HG03460 (cell line): Measurements from ENCODE around the gene MRPL24.

Experiments used
- ATAC-seq: cut with Tn5 transposase; IDR thresholded peaks from one replicate; pipeline ENCODE4 v1.9.1; 2021; ENCODE audit not compliant: unreplicated experiment

Gene MRPL24

DNA sequence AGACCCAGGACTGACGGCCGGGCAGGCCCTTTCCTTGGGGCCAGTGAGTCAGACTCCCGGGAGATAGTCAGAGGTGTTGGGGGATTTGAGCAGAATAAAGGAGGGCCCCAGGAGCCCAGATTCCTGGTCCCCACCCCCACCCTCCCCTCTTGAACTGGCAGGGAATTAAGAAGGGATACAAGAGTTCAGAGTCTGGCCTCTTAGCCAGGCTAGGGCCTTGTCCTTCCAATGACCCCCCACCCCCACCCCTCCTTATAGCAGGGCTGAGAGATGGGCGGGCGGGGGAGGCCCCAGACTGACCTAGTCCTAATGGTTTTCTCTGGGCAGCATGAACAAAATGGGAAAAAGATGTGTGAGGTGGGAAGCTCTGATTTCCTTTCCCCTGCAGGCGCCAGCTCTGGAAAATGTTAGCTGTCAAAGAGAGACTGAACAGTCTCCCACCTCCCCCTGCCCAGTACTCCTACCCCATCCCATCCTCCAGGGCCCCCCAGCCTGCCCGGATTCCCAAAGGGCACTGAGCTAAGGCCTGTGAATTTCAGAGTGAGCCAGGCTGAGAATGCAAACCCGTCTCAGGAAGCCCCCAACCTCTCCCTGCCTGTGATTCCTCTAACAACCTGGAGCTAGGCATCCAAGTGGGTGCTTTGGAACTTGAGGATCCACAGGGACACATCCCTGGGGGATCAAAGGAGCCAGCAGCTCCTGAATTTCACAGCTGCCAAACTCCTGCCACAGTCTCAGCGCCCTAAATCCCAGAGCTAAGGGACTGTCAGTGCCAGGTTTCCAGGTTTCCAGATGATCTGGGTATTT lies 29.7 kb downstream of the MRPL24 start:
- no peak for ATAC-seq

DNA sequence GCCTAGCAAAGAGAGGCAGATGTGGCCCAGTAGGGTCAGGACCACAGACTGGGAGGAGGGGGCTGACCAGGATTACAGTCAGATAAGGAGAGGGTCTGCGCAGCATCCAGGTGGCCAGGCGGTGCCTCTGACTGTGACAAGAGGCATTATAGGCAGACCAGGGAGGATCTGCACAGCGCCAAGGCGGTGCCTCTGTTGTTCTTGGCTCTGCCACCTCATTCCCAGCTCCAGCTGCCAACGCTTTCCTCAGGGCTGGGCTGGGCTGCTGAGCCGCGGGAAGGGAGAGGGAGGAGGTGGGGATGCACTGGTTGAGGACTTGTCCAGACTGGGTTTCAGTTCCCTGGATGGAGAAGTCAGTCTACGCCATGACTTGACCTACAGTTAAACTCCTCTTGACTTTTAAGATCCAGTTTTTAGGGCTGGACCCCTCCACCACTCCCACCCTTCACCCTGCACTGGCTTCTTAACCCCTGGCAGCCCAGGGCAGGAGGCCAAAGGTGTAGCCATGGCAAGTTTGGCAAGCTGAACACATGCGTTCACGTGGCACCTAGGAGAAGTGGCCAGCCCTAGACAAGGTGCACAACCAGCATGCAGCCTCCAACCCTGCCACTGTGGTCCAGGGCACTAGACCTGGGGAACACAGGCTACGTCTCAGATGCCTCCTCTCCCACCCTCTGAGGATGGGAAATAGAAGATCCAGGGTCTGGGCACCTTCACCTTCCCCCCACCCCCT lies 31.0 kb downstream of the MRPL24 start:
- no peak for ATAC-seq

DNA sequence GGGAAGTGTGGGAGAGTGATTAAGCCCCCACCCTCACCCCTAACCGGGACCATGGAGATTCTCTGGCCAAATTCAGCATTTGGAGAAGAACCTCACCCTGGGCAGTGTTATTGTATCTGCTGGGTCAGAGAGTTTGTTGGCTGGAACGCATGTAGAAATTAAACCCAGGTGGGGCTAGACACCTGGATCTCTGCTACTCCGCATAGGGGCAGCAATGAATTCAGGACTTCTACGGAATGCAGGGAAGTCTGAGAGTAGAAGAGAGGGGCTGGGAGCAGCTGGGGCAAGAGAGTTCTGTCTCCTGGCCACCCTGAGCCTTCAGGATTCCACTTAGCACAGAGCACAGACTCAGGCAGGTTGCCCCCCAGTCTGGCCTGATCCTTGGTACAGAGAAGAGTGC lies 31.9 kb downstream of the MRPL24 start:
- ATAC-seq: no peak

DNA sequence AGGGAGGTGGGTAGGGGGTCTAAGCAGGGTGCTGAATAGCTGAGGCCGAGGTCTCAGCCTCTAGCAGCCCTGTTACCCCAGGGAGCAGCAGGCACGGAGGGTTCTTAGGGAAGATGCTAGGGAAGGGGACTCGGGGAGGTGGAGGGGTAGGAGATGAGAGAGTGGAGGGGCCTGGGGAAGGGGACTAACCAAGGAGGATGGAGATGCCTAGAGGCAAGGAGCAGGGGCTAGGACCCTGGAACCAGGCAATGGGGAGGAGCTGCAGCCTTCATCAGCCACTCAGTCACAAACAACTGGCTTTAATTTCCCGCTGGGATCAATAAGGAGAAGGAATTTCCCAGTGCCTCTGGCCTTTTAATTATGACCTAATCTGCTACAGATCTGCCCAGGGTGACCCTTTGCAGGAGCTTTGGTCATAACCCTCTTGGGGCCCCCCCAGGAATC lies 32.6 kb downstream of the MRPL24 start:
- ATAC-seq: no peak

DNA sequence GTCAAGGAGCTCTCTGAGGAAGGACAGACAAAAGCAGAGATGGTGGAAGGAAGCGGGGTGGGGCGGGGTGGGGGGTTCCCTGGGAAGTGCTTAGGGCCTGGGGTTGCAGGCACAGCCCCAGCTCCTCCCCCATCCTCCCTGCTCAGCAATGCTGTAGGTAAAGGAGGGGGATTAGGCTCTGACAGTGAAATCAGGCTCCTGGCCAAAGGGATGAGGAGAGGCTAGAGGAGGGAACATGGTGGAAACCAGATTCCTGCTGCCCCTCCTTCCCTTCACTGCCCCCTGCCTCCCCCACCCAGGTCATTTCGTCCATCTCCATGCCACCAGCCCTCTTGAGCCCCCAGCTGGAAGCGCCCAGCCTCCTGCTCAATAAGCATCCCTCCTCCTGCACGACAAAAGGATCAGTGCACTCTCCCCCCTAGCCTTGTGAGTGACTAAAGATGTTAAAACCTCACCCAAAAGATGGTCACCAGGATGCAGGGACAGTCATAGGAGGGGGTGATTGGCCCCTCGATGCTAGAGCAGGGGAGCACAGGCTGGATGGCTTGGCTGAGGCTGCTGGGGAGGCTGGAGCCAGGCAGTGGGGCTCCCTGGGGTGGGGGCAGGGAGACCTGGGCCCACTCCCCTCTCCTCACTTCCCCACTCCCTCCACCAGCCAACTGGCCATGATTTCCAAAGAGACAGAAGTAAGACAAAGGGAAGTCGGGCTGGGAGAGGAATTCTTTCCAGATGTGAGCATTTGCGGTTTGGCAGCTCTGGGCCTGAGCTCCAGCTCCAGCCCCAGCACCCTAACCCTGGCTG lies 33.3 kb downstream of the MRPL24 start:
- ATAC-seq: no peak

DNA sequence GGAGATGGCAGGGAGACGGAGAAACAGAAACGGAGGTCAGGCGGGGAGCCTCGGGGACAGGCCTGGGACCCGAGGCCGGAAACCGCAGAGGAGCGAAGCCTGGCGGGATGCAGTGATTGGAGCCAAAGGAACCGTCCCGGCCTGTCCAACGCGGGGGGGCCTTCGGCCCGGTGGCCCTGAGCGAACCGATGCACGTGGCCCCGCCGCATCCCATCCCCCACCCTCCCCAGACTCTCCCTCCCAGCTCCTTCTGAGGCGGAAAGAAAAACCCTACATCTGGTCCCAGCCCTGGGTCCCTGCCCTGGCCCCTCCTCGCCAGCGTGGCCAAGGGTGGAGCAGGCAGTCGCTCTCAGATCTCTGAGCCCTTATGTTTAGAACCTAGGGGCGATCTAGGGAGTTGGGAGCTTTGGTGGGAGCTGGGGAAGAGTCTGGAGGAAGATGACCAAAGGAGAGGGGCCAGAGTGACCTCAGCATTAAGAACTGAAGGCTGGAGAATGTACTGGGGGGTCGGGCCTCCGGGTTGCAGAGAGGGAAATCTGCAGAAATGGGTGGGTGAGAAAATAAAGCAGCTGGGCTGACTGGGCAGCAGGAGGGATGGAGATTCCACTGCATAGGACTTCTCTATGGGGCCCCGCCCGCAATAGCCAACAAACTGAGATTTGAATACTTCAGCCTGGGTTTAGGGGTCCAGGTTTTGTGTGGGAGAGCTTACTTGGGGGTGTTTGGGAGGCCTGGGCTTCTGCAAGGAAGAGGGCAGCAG lies 34.1 kb downstream of the MRPL24 start:
- no peak for ATAC-seq

DNA sequence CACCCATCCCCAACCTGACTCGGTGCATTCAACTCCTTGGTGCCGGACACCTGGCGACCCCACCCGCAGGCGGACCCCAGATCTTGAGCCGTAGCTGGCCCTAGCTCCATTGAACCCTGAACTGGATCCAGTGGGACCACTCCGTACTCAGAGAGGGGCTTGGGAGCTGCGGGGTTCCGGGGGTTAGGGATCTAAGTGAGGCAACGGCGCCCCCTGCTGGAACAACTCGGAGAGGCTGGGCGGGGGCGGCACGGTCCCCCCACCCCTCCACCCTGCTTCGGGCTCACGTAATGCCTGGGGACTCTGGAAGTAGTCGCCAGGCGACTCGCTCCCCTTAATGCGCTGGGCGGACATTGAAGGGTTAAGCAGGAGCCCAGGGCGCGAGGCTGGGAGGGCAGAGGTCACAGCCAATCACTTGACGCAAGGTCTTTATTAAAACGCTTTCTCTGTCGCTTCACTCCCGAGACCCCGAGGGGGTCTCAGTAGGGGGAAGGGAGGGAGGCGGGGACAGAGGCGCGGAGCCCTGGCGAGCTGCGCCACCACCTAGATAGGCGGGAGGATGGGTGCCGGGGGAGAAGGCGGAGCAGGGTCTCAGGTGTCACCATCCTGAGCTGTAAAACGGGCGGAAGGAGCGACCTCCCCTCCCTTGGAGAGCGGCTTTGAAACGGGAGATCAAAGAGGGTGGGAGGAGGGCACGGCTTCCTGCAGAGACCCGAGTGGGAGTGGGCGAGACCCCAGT lies 34.8 kb downstream of the MRPL24 start:
- ATAC-seq: no peak

DNA sequence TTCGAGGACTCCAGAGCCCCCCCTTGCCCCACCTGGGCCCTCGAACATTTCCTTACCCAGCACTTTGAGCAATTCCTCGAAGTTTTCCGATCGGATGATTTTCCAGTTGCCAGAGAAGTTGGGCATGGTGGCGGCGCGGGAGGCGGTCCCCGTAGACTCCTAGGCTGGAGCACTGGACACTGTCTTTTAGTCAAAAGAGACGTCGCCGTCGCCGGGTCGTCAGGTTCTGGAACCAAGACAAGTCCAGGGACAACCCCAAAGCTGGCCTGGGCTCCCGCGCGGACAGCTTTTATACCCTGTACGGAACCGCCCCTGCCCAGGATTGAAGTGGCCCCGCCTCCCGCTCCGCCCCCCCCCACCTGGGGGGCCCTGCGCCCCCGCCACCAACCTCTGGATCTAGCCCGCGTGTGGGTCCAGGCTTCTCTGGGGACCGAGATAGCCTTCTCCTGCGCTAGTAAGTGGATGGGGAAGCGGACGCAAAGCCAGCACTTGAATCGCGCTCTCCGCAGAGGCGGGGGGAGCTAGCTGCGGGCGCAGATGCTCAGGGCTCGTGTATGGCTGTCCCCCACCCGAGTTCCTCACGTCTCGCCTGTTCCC lies 35.5 kb downstream of the MRPL24 start, which contains the start of gene CRABP2:
Gene CRABP2 (minus strand): TSS at position 263 of the 597 bp plus-strand sequence. CDS start 137 bp downstream, at position 126.
- ATAC-seq: no peak

DNA sequence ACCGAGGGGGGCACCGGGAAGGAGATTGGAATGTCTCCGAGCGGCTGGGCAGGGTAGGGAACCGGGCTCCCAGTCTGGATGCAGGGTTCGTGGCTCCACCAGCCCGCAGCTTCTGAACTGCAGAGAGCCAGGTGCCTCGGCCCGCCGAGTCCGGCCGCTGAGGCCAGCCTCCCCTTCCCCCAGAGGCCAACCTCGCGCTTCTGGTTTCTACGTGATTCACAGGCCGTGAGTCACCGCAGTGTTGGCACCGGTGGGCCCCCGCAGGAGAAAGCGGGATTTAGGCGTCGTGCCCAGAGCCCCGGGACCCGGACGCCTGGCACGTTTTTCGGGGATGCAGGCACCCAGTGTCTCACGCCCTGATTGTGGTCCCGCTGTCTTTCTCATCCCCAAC lies 36.0 kb downstream of the MRPL24 start:
- no peak for ATAC-seq

DNA sequence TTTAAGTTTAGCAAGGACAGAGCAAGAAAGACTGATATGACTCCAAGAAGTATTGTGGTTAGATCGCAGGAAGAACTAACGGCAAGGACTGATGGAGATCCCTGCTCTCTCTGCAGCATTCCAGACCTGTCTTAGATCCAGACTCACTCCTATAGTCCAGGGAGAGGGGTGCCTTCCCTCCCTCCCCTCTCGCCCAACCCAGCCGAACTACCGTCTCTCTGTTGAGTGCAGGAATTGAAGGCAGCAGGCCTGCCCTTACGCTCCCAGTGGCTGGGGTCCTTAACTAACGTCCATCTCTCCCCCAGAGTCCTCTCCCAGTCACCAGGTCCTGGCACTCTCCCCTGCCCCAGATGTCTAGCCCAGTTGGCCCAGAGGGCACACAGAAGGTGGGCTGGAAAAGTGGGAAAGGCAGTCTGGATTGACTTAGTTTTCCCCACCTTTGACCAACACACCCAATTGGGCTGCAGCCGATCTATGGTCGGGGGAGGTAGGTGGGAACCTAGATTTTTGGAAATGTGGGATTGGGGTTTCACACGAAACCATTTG lies 36.6 kb downstream of the MRPL24 start:
- no peak for ATAC-seq

DNA sequence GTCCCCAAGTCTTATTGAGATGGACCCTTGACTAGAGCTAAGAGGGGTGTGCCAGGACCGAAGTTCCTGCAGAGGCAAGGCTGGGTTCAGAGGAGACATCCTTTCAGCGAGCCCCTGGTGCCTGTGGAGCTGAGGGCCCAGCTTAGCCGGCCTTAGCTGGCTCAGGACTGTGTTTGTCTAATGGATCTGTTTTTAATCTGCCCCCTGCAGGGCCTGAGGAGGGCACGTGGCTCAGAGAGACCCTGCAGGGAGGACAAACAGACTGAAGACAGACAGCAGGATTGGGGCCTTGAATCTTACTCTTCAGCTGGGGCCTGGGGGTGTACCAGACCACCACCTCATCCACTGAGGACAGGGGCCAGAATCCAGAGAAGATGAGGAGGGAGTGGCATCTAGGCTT lies 37.1 kb downstream of the MRPL24 start:
- no peak for ATAC-seq

DNA sequence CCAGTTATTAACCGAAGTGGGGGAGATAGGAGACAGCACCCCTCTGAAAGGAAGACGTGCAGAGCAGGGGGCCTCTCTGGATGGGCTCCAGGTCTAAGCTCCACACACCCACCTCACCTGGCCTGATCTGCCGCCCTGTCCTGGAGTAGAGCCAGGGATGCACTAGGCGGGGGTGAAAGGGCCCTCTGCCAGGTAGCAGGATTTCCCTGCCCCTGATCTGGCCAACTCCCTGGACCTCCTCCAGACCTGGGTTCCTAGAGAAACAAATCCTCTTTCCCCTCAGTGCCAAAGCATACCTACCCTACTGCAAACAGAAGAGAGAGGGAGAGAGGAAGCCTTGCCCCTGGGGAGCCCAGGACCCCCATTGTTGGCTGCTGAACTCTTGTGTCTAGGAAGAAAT lies 37.6 kb downstream of the MRPL24 start:
- no peak for ATAC-seq

DNA sequence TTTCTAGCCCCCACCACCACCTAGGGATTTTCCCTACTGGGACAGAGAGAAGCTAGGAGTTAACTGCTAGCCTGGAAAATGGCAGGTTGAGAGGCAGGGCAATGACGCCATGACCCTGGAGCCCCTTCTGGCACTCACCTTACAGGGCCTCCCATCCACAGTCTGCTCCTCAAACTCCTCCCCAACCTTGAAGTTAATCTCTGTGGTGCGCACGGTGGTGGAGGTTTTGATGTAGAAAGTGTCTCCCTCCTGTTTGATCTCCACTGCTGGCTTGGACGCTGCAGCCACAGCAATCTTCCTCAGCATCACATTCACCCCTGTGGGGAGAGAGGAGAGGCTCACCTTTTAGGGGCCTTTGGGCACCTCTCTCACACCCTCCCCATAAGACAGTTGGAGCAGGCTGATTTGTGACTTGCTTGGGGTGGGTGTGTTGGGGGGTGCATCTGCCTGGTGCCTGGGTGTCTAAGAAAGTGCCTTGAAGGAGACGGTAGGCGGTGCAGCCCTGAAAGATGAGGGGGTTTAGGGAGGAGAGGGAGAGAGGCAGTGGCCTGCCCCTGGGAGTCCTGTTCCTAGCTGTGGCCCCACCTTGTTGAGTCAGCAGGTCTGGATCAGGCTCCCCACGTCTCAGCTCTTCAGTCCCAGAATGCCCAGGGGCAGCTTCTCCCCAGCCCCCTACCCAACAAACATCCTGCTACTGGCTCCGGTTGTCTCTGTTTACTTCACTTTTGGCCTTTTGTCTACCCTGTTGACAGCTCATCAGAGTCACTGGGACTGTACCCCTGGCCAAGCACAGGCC lies 40.0 kb downstream of the MRPL24 start:
- ATAC-seq: no peak

DNA sequence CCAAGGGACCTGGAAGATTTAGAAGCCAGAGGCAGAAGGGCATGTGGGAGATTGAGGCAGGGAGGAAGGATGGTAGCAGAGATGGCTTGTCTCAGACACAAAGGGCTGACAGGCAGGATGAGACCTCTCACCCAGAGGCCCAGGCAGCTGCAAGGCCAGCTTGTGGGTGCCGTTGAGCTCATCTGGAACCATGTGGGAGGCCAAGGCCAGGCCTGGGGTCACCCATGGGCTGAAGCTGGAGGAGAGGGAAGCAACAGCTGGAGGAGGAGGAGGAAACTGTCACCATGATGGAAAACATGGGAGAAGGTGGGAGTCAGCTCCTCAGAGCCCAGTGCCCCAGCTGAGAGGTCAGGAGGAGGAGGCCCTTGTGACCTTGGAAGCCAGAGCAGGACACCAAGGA lies 41.9 kb downstream of the MRPL24 start:
- ATAC-seq: no peak

DNA sequence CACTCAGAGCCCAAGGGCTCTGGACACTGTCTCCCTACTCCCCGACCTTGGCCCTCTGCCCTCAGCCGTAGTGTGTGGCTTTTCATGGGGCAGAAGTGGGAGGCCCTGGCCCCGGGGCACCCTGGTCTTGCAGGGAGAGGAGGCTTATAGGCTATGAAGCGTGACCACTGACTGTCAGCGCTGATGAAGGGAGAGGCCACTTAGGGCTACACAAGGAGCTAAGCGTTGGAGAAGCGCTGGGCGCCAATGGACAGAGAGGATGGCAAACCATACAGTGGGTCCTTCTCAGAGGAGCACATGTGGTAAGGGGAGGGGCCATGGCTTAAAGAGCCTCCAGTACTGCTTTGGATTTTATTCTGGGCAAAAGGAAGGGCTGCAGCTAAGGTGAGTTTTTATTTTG lies 43.4 kb downstream of the MRPL24 start:
- ATAC-seq: no peak

DNA sequence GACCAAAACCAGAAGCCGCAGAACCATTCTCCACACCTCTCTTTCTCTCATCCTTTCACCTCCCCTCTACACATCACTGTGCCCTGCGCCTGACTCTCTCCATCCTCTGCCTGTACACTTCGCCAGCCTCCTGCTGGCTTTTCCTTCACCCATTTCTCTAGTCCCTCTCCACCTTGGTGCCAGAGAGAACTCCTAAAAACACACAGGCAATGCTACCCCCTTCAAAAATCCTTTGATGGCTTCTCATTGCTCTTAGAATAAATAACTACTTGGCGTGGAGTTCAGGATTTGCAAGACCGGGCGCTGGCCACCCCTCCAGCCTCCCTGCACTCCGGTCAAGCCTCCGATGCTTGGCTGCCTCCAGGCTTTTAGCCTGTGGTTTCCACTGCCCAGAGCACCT lies 44.1 kb downstream of the MRPL24 start:
- no peak for ATAC-seq

DNA sequence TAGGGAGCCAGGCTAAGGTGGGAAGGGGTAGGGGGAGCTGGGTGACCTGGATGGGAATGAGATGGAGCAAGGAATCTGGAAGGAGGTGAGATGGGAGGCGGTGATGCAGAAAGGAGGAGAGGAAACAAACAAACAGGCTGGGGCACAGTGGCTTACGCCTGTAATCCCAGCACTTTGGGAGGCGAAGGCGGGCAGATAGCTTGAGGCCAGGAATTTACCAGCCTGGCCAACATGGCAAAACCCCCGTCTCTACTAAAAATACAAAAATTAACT lies 46.3 kb downstream of the MRPL24 start:
- ATAC-seq: no peak

DNA sequence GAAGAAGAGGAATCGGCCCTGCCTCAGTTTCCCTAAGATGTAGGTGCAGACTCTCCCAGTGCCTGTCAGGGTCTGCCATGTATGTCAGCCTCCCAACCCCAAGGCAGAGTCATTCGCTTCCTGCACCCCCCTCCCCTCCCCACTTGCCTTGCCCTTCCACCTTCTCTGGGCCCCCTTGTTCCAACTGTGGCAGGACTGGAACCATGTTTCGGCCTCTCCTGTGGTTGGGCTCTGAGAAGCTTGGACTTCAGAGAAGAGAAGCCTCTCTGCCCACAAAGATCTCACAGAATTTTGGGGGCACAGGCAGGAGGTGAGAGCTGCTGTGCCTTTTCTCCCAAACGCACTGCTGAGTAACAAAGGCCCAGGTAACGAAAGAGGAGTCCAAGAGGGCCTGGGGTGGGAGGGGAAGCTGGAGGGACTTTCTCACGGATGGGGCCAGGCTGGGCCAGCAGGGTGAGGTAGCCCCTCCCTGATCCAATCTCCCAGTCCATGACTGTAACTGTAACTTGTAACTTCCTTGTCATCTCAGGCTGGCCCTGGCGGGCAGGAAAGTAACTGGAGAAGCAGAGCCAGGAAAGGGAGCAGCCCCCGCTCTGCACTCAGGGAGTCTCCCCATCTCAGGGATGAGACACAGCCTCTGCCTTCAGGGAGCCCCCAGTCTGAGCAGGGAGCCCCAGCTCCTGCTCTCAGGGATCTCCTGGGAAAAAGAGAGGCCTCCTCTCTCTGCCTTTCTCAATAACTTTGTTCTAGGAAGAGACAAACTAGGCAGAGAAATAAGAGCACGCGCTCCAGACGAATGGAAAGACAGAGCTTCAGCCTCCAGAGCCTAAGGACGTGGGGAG lies 46.8 kb downstream of the MRPL24 start:
- no peak for ATAC-seq
